GM21576 (cell line): ENCODE measurements around the gene ZFP36L1.
A peak's percentile ranks its signal among the peaks of the same experiment; 100 is the strongest.

Source experiments
- ATAC-seq: cut with Tn5 transposase; IDR thresholded peaks from one replicate; pipeline ENCODE4 v1.9.1; 2021; ENCODE audit warnings: mild to moderate bottlenecking, moderate library complexity; ENCODE audit not compliant: unreplicated experiment

Gene ZFP36L1

DNA sequence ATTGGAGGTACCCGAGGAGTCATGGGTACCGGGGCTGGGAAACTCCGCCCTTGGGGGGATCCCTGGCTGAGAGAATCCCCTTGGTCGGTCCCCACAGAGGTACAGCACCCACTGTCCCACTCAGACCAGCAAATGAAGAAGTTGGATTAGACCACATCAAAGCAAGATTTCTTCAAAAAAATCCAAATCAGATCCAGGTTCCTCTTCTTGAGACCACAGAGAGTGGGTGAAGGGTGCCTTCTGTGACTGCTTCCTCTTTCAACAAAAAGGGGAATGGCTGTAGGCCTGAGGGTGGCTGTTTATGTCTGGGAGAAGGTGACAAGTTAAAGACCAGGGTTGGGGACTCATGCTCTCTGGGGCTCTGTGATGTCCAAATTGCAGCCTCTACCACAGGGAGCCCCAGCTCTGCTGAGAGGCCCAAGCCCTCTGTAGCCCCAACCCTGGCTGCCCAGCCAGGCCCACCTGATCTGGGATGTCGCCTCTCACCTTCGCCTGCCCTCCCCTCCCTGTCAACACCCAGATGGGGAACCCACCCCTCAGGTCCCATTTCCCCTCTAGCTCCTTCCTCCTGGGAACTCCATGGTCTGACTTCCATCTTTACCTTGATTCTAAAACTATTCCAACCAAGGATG is 50.9 kb downstream of the ZFP36L1 start:
- peak; percentile 73 for ATAC-seq

DNA sequence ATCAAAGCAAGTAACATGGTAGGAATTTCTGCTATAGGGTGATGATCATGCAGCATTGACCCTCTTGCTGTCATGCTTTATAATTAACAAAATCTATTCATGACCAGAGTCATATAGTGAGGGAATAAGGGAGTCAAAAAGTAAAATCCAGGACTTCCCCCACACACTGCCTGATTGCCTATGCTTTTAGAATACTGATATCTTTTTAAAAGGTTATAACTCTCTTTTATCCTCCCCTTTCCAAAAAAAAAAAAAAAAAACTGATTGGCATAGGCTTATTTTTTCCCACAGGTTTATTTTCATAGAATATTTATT is 51.4 kb downstream of the ZFP36L1 start:
- no peak for ATAC-seq

DNA sequence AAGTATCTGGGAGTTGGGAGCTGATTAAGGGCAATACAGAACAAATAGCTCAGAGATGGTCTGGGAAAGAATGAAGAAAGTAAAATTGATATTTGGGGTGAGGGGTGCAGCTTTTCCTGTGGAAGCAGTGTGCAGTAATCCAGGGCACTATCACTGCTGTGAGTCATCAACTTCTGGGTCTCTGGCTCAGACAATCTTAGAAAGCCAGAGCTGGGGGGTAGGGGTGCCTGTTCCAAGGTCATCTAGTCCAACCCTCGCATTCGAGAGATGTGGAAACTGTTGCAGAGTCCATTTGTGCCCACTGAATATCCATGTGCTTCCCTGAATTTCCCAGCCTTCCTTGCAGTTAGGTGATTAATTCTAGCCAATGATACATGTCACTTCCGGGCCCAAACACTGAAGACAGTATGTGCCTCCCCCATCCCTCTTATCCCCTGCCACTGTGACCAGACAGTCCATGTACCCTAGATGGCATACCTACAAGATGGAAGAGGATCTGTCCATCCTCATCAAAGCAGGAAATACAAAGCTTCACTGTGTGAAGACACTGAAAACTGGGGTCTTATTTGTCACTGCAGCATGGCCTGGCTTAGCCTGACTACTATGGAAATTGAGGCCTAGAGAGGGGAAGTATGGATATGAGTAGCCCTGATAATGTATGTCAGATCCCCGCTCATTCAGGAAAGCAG is 51.9 kb downstream of the ZFP36L1 start:
- no peak for ATAC-seq

DNA sequence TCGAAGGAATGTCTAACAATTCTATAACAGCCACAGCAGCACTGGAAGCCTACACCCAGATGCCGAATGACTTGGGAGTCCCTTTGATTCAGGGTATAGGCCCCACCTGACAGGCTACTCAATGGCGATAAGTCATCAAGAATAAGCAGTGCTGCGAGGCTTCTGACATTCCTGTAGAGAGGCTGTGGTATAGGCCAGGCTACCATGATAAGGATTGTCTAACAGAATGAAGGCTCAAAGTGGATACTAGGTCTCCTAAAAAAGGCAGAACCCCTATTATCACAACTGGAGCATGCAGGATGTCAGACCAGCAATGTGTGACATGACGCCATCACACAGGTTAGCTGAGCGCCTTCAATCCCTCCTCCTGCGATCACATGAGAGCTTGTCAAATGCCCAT is 53.2 kb downstream of the ZFP36L1 start:
- ATAC-seq: no peak

DNA sequence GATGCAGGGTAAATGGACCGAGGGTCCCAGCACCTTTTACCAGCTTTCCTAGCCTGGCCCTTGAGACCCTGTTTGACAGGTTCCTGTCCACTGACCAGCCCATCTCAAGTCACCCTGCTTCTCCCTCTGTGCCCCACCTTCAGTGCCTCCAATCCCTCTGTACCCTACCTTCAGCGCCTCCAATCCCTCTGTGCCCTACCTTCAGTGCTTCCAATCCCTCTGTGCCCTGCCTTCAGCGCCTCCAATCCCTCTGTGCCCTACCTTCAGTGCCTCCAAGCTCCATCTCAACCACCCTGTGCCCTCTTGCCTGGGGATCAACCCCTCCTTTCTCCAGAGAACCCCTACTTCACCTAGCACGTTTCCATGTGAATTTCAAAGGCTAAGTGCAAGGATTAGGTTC is 54.3 kb downstream of the ZFP36L1 start:
- ATAC-seq: no peak
